Thoracic aorta (tissue), 2 donors: ENCODE results near the gene C1orf50. TPM values are rescaled to one million over a fixed set of nuclear protein-coding genes. Genes with fewer than 3 reads are reported as not detected.

Experiments used
- ATAC-seq: fragments of 150-250 bp; one replicate; pipeline ENCODE4 v1.8.0; 2017; ENCODE audit warnings: low read depth; ENCODE audit not compliant: insufficient number of reproducible peaks, low FRiP score
- DNase-seq: peaks from one replicate; pipeline ENCODE4 v3.0.0-alpha.2; 2020; ENCODE audit warnings: low spot score
- H3K27ac ChIP-seq, 2 donors: fragments of 200-600 bp; sonication (generic); 1 replicate in 1 of 2; 2 replicates in 1 of 2; pipeline ENCODE4 v1.5.1; 2016; ENCODE audit warnings: mild to moderate bottlenecking in 2 of 2, moderate library complexity in 2 of 2
- H3K27me3 ChIP-seq: fragments of 200-600 bp; sonication (generic); replicated peaks from 2 replicates; pipeline ENCODE4 v1.6.0; 2016; ENCODE audit warnings: mild to moderate bottlenecking; ENCODE audit not compliant: insufficient read depth
- H3K36me3 ChIP-seq: fragments of 200-600 bp; sonication (generic); one replicate; pipeline ENCODE4 v1.5.1; 2016
- H3K4me1 ChIP-seq, 2 donors: fragments of 200-600 bp; sonication (generic); 1 replicate in 1 of 2; 2 replicates in 1 of 2; pipeline versions ENCODE4 v1.5.1 to v1.6.0; 2016; ENCODE audit warnings: low read depth in 2 of 2, mild to moderate bottlenecking in 1 of 2; ENCODE audit not compliant: control insufficient read depth in 1 of 2
- H3K4me3 ChIP-seq: fragments of 200-600 bp; sonication (generic); 2 replicates; pipeline ENCODE4 v1.5.1; 2016; ENCODE audit warnings: mild to moderate bottlenecking
- H3K9me3 ChIP-seq: fragments of 200-600 bp; sonication (generic); 2 replicates; pipeline ENCODE4 v1.5.1; 2016
- CTCF ChIP-seq: fragments of 200-600 bp; sonication (generic); IDR thresholded peaks from one replicate; pipeline ENCODE4 v1.5.1; 2019; ENCODE audit warnings: antibody characterized with exemption
- total RNA-seq, 2 donors: library from RNA; depleted of rRNA; stranded (reverse); fragments of >200 nt; gene quantifications; one replicate each; pipeline versions ENCODE4 v1.1.0 to v1.2.3, GENCODE V29; 2016

C1orf50 gene
- total RNA-seq, 2 donors from 2014 or later = 4.1 to 4.3 TPM

GRCh38 chr1:42769811-42770210 is 2.8 kb downstream of the C1orf50 start:
- Histone ChIP-seq H3K27me3 (no peaks in the 10 kb centered on the region), H3K9me3 (no peaks in the 10 kb centered on the region), H3K4me3 (no peak overlapping the region), H3K36me3 (peaks cover 3% of the 10 kb centered on the region), H3K4me1 (peaks cover 8 to 27% of the 10 kb centered on the region in 2 donors), H3K27ac (no peak overlapping the region)
- TF ChIP-seq CTCF = no peak
- DNase-seq (no peak), ATAC-seq (no peak)

GRCh38 chr1:42773420-42773819 is 6.4 kb downstream of the C1orf50 start:
- H3K27ac ChIP-seq = no peak overlapping the region
- H3K9me3 ChIP-seq = no peaks in the 10 kb centered on the region
- ATAC-seq (no peak), DNase-seq (no peak)
- H3K36me3 ChIP-seq = peaks cover 26% of the 10 kb centered on the region
- peaks cover 2 to 13% of the 10 kb centered on the region in 2 donors for H3K4me1 ChIP-seq
- H3K27me3 ChIP-seq = no peaks in the 10 kb centered on the region
- no peak overlapping the region for H3K4me3 ChIP-seq
- TF ChIP-seq CTCF = no peak

GRCh38 chr1:42774928-42775526 is 8.0 kb downstream of the C1orf50 start:
- no peak overlapping the region for H3K27ac ChIP-seq
- peaks cover 0 to 6% of the 10 kb centered on the region in 2 donors for H3K4me1 ChIP-seq
- no peak for DNase-seq
- no peaks in the 10 kb centered on the region for H3K27me3 ChIP-seq
- no peaks in the 10 kb centered on the region for H3K9me3 ChIP-seq
- H3K36me3 ChIP-seq = peaks cover 27% of the 10 kb centered on the region
- no peak overlapping the region for H3K4me3 ChIP-seq
- no peak for TF ChIP-seq CTCF
- no peak for ATAC-seq

GRCh38 chr1:42776502-42776901 is 9.5 kb downstream of the C1orf50 start:
- Histone ChIP-seq H3K27me3 (no peaks in the 10 kb centered on the region), H3K36me3 (peaks cover 29% of the 10 kb centered on the region), H3K9me3 (no peaks in the 10 kb centered on the region), H3K27ac (no peak overlapping the region), H3K4me1 (no peaks in the 10 kb centered on the region), H3K4me3 (no peak overlapping the region)
- ATAC-seq = no peak
- no peak for DNase-seq
- no peak for TF ChIP-seq CTCF

- H3K4me3 ChIP-seq = no peak overlapping the region
- DNase-seq (no peak), ATAC-seq (no peak)
- no peak for TF ChIP-seq CTCF
- no peaks in the 10 kb centered on the region for H3K4me1 ChIP-seq
- H3K36me3 ChIP-seq = peaks cover 29% of the 10 kb centered on the region
- H3K27me3 ChIP-seq = no peaks in the 10 kb centered on the region
- H3K27ac ChIP-seq = no peak overlapping the region
- H3K9me3 ChIP-seq = no peaks in the 10 kb centered on the region
Observed at GRCh38 chr1:42777852-42778251, 10.8 kb downstream of the C1orf50 start.
